H9 (cell line): ENCODE measurements around the gene MERTK. TPM values are rescaled to one million over a fixed set of nuclear protein-coding genes. Genes with fewer than 3 reads are reported as not detected.

Source experiments
- DNase-seq: peaks from one replicate; pipeline ENCODE4 v3.0.0-alpha.2; 2017
- H2AFZ ChIP-seq: one replicate; pipeline ENCODE4 v1.6.1; 2013; ENCODE audit warnings: mild to moderate bottlenecking, low read length, control low read depth, moderate library complexity
- H2AK5ac ChIP-seq: 2 replicates; pipeline ENCODE4 v1.6.1; 2013; ENCODE audit warnings: low read length, control low read depth, mixed read lengths; ENCODE audit not compliant: insufficient read length
- H2BK120ac ChIP-seq: one replicate; pipeline ENCODE4 v1.6.1; 2013; ENCODE audit warnings: low read depth, mild to moderate bottlenecking, low read length, control low read depth, inconsistent platforms; ENCODE audit not compliant: poor library complexity, severe bottlenecking
- H2BK12ac ChIP-seq: 2 replicates; pipeline ENCODE4 v1.6.1; 2013; ENCODE audit warnings: low read length, control low read depth, mixed read lengths, low read depth; ENCODE audit not compliant: insufficient read length
- H2BK15ac ChIP-seq: 2 replicates; pipeline ENCODE4 v1.6.1; 2013; ENCODE audit warnings: low read depth, low read length, control low read depth
- H2BK20ac ChIP-seq: one replicate; pipeline ENCODE4 v1.6.1; 2013; ENCODE audit warnings: low read depth, mild to moderate bottlenecking, low read length, control low read depth, inconsistent platforms; ENCODE audit not compliant: poor library complexity, severe bottlenecking
- H2BK5ac ChIP-seq: 2 replicates; pipeline ENCODE4 v1.6.1; 2013; ENCODE audit warnings: low read length, control low read depth, mixed read lengths; ENCODE audit not compliant: insufficient read length
- H3K14ac ChIP-seq: 2 replicates; pipeline ENCODE4 v1.6.1; 2013; ENCODE audit warnings: low read length, control low read depth; ENCODE audit not compliant: insufficient read depth
- H3K18ac ChIP-seq: 2 replicates; pipeline ENCODE4 v1.6.1; 2013; ENCODE audit warnings: low read depth, mild to moderate bottlenecking, mixed read lengths, low read length, control low read depth; ENCODE audit not compliant: insufficient read length
- H3K23ac ChIP-seq: 2 replicates; pipeline ENCODE4 v1.6.1; 2013; ENCODE audit warnings: low read length, control low read depth, mixed read lengths, low read depth; ENCODE audit not compliant: insufficient read length
- H3K23me2 ChIP-seq: 2 replicates; pipeline ENCODE4 v1.6.1; 2013; ENCODE audit warnings: low read depth, mild to moderate bottlenecking, mixed read lengths, low read length, control low read depth; ENCODE audit not compliant: insufficient read length, poor library complexity, severe bottlenecking
- H3K27ac ChIP-seq: 2 replicates; pipeline ENCODE4 v1.5.1; 2013; ENCODE audit warnings: low read length, control low read depth, mixed read lengths, low read depth; ENCODE audit not compliant: insufficient read length
- H3K27me3 ChIP-seq: 2 replicates; pipeline ENCODE4 v1.6.1; 2013; ENCODE audit warnings: low read length, control low read depth, inconsistent platforms; ENCODE audit not compliant: insufficient read depth
- H3K4ac ChIP-seq: 2 replicates; pipeline ENCODE4 v1.6.1; 2013; ENCODE audit warnings: low read depth, mild to moderate bottlenecking, control low read depth, inconsistent platforms, low read length, moderate library complexity
- H3K4me1 ChIP-seq: 2 replicates; pipeline ENCODE4 v1.6.1; 2013; ENCODE audit warnings: low read length, control low read depth, inconsistent platforms; ENCODE audit not compliant: insufficient read depth
- H3K4me2 ChIP-seq: 2 replicates; pipeline ENCODE4 v1.6.1; 2013; ENCODE audit warnings: low read length, control low read depth, mixed read lengths; ENCODE audit not compliant: insufficient read length, insufficient read depth
- H3K56ac ChIP-seq: 2 replicates; pipeline ENCODE4 v1.6.1; 2013; ENCODE audit warnings: low read depth, mild to moderate bottlenecking, mixed read lengths, low read length, control low read depth; ENCODE audit not compliant: insufficient read length
- H3K79me1 ChIP-seq: 2 replicates; pipeline ENCODE4 v1.6.1; 2013; ENCODE audit warnings: low read depth, mild to moderate bottlenecking, moderate library complexity, low read length, control low read depth, inconsistent platforms; ENCODE audit not compliant: insufficient read depth, poor library complexity, severe bottlenecking
- H3K79me2 ChIP-seq: 2 replicates; pipeline ENCODE4 v1.6.1; 2013; ENCODE audit warnings: low read length, control low read depth, inconsistent platforms; ENCODE audit not compliant: insufficient read depth
- H3K9ac ChIP-seq: 2 replicates; pipeline ENCODE4 v1.6.1; 2013; ENCODE audit warnings: low read length, control low read depth, mixed read lengths; ENCODE audit not compliant: insufficient read length; ENCODE audit errors: extremely low read depth
- H3K9me3 ChIP-seq: one replicate; pipeline ENCODE4 v1.6.1; 2013; ENCODE audit warnings: low read depth, low read length, inconsistent platforms; ENCODE audit not compliant: control insufficient read depth
- H3T11ph ChIP-seq: one replicate; pipeline ENCODE4 v1.6.1; 2013; ENCODE audit warnings: mild to moderate bottlenecking, low read length, control low read depth, inconsistent platforms
- H4K20me1 ChIP-seq: one replicate; pipeline ENCODE4 v1.6.1; 2013; ENCODE audit not compliant: control insufficient read depth, insufficient read length, insufficient read depth
- H4K5ac ChIP-seq: 2 replicates; pipeline ENCODE4 v1.6.1; 2013; ENCODE audit warnings: low read depth, mild to moderate bottlenecking, mixed read lengths, low read length, control low read depth; ENCODE audit not compliant: insufficient read length
- H4K8ac ChIP-seq: replicated peaks from 2 replicates; pipeline ENCODE4 v1.6.1; 2013; ENCODE audit warnings: low read length, control low read depth, mixed read lengths, low read depth; ENCODE audit not compliant: insufficient read length
- H4K91ac ChIP-seq: 2 replicates; pipeline ENCODE4 v1.6.1; 2013; ENCODE audit warnings: low read depth, mild to moderate bottlenecking, moderate library complexity, mixed read lengths, low read length, control low read depth; ENCODE audit not compliant: insufficient read length
- H3K27ac Mint-ChIP-seq, 3 experiments: 2 replicates in 2 of 3; 3 replicates in 1 of 3; pipeline ENCODE4 v1.8.0; 2020 to 2021; ENCODE audit warnings: mixed read lengths in 3 of 3, mild to moderate bottlenecking in 1 of 3, moderate library complexity in 1 of 3
- H3K27me3 Mint-ChIP-seq: 2 replicates; pipeline ENCODE4 v1.8.0; 2021; ENCODE audit warnings: low read depth, mild to moderate bottlenecking, moderate library complexity, mixed read lengths
- H3K36me3 Mint-ChIP-seq, 3 experiments: 2 replicates in 2 of 3; 3 replicates in 1 of 3; pipeline ENCODE4 v1.8.0; 2020 to 2021; ENCODE audit warnings: low read depth in 3 of 3, mixed read lengths in 3 of 3; ENCODE audit not compliant: insufficient read depth in 1 of 3
- H3K4me1 Mint-ChIP-seq, 2 experiments: 2 replicates each; pipeline ENCODE4 v1.8.0; 2020; ENCODE audit warnings: mixed read lengths in 2 of 2
- H3K4me3 Mint-ChIP-seq, 2 experiments: 2 replicates in 1 of 2; 3 replicates in 1 of 2; pipeline ENCODE4 v1.8.0; 2020 to 2021; ENCODE audit warnings: mild to moderate bottlenecking in 2 of 2, mixed read lengths in 2 of 2, moderate library complexity in 1 of 2
- H3K9me3 Mint-ChIP-seq, 2 experiments: 2 replicates in 1 of 2; 3 replicates in 1 of 2; pipeline ENCODE4 v1.8.0; 2020; ENCODE audit warnings: mild to moderate bottlenecking in 2 of 2, mixed read lengths in 2 of 2, moderate library complexity in 1 of 2
- CTCF ChIP-seq: fragments of 200-600 bp; sonication (generic); conservative IDR thresholded peaks from 3 replicates; pipeline ENCODE4 v1.8.0; 2021; ENCODE audit warnings: antibody characterized with exemption, mild to moderate bottlenecking
- WGBS: extraction: QIAGEN DNeasy Blood & Tissue Kit; methylation state at CpG from one replicate; pipeline ENCODE4 v1.1.7; 2013; ENCODE audit warnings: missing lambda C conversion rate, low lambda C conversion rate, mixed read lengths; ENCODE audit not compliant: insufficient read length; ENCODE audit errors: extremely low coverage; 5-methylcytosine and 5-hydroxymethylcytosine counted together
- total RNA-seq: library from RNA; stranded (reverse); gene quantifications from 2 replicates; pipeline ENCODE4 v1.2.1, GENCODE V29; 2021

Gene MERTK
- total RNA-seq, 1 experiment from 2014 or later, result 4.8 TPM

- no peak overlapping the region for H3K4ac ChIP-seq
- Mint-ChIP-seq H3K27ac (peak overlapping the region in 1 of 3 experiments; percentile 5; a peak in 1 of 7 replicates), H3K4me3 (no peak overlapping the region), H3K27me3 (no peaks in the 10 kb centered on the region), H3K9me3 (no peaks in the 10 kb centered on the region), H3K36me3 (no peaks in the 10 kb centered on the region), H3K4me1 (peaks cover 0 to 3% of the 10 kb centered on the region in 2 experiments; a peak in 1 of 4 replicates)
- no peak overlapping the region for H3K9ac ChIP-seq
- H2BK120ac ChIP-seq, result no peak overlapping the region
- H3K23me2 ChIP-seq, result no peaks in the 10 kb centered on the region
- no CpG with 5 or more reads among the region's 2 CpGs for WGBS
- H2BK20ac ChIP-seq, result no peak overlapping the region
- H4K91ac ChIP-seq, result no peak overlapping the region
- H3K79me1 ChIP-seq, result no peaks in the 10 kb centered on the region
- TF ChIP-seq CTCF, result peak; percentile 59
- H4K20me1 ChIP-seq, result no peaks in the 10 kb centered on the region
- no peak overlapping the region for H3K27ac ChIP-seq
- no peak overlapping the region for H3K56ac ChIP-seq
- H3K4me2 ChIP-seq, result no peak overlapping the region
- no peaks in the 10 kb centered on the region for H3K4me1 ChIP-seq
- no peak overlapping the region for H4K5ac ChIP-seq
- H3K23ac ChIP-seq, result no peak overlapping the region
- no peak overlapping the region for H2BK12ac ChIP-seq
- no peak overlapping the region for H3T11ph ChIP-seq
- no peak overlapping the region for H3K14ac ChIP-seq
- H3K9me3 ChIP-seq, result no peaks in the 10 kb centered on the region
- no peak overlapping the region for H2BK15ac ChIP-seq
- H3K27me3 ChIP-seq, result no peaks in the 10 kb centered on the region
- no peak for DNase-seq
- H2BK5ac ChIP-seq, result no peak overlapping the region
- no peak overlapping the region for H3K18ac ChIP-seq
- no peak overlapping the region for H4K8ac ChIP-seq
- H3K79me2 ChIP-seq, result no peaks in the 10 kb centered on the region
- no peak overlapping the region for H2AFZ ChIP-seq
- H2AK5ac ChIP-seq, result no peak overlapping the region
Observed at GRCh38 chr2:111919365-111919764, 21.0 kb downstream of the MERTK start.
